Activated CD8-positive, alpha-beta T cell treated with anti-CD3 and anti-CD28 coated beads, Interleukin-2, amount 10 ng/mL, durations not matched to agents 7 days and 5 days (primary cell): ENCODE measurements around the gene COPE. TPM values are rescaled to one million over a fixed set of nuclear protein-coding genes. Genes with fewer than 3 reads are reported as not detected.

Experiments used
- ATAC-seq: fragments of 150-1000 bp; cut with Tn5 transposase; one replicate; pipeline ENCODE4 v1.10.0; 2021; ENCODE audit warnings: moderate library complexity
- CTCF ChIA-PET: fragments of 350-600 bp; sonication (Branson Sonifier 250); formaldehyde crosslinking; loops from one replicate; lab custom pipeline; 2021; ENCODE audit warnings: antibody characterized with exemption; lab: Charles Lee
- POLR2A ChIA-PET: fragments of 350-600 bp; sonication (Branson Sonifier 250); formaldehyde crosslinking; loops from one replicate; lab custom pipeline; 2021; ENCODE audit warnings: antibody characterized with exemption; lab: Charles Lee
- DNase-seq: peaks from one replicate; pipeline ENCODE4 v3.0.0-alpha.2; 2020
- H3K27ac Mint-ChIP-seq: one replicate; pipeline ENCODE4 v1.8.0; 2021; ENCODE audit warnings: mild to moderate bottlenecking, mixed read lengths
- H3K27me3 Mint-ChIP-seq: one replicate; pipeline ENCODE4 v1.8.0; 2021; ENCODE audit warnings: low read depth, mixed read lengths
- H3K36me3 Mint-ChIP-seq: one replicate; pipeline ENCODE4 v1.8.0; 2021; ENCODE audit warnings: low read depth, mixed read lengths
- H3K4me1 Mint-ChIP-seq: one replicate; pipeline ENCODE4 v1.8.0; 2021; ENCODE audit warnings: low read depth, mixed read lengths
- H3K4me3 Mint-ChIP-seq: one replicate; pipeline ENCODE4 v1.8.0; 2021; ENCODE audit warnings: mild to moderate bottlenecking, mixed read lengths
- H3K9me3 Mint-ChIP-seq: one replicate; pipeline ENCODE4 v1.8.0; 2022; ENCODE audit warnings: mixed read lengths; ENCODE audit not compliant: insufficient read depth
- total RNA-seq, 2 experiments: library from RNA; stranded (reverse); gene quantifications; one replicate each; pipeline ENCODE4 v1.2.3, GENCODE V29; 2021

Gene COPE
- total RNA-seq, 2 experiments from 2014 or later, result 248 to 264 TPM

DNA sequence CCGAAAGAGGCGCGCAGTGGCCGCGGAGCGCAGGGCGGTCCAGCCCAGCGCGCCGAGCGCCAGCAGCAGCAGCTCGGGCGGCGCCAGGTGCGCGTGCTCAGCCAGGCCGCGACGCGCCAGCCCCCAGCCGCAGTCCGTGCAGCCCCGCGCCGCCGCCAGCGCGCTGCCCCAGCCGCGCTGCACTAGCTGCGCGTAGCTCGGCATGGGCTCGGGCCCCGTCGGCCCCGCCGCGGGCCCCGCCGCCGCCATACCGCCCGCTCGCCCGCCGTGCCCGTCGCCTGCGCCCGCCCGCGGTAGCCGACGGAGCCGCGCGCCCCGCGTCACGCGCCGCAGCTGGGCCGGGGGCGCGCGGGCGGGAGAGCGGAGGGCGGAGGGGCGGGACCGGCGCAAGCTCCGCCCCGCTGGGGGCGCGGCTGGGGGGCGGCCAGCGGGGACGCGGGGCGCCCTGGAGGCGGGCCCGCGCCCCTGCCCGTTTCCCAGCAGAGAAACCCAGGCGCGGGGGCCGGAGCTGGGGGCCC is 23.3 kb downstream of the COPE start, which contains the start of gene CERS1:
CERS1 (minus strand) TSS at position 335 of the 518 bp plus-strand sequence; CDS start at position 249, 86 bp downstream.
- Mint-ChIP-seq H3K36me3 (peaks cover 2% of the 10 kb centered on the region), H3K4me1 (peaks cover 12% of the 10 kb centered on the region), H3K27me3 (peaks cover 29% of the 10 kb centered on the region), H3K4me3 (no peak within 1 kb of the TSS), H3K27ac (no peak within 1 kb of the TSS), H3K9me3 (no peaks in the 10 kb centered on the region)
- DNase-seq (no peak), ATAC-seq (peak; percentile 44)
- ChIA-PET CTCF (no interaction called here), POLR2A (no interaction called here)

DNA sequence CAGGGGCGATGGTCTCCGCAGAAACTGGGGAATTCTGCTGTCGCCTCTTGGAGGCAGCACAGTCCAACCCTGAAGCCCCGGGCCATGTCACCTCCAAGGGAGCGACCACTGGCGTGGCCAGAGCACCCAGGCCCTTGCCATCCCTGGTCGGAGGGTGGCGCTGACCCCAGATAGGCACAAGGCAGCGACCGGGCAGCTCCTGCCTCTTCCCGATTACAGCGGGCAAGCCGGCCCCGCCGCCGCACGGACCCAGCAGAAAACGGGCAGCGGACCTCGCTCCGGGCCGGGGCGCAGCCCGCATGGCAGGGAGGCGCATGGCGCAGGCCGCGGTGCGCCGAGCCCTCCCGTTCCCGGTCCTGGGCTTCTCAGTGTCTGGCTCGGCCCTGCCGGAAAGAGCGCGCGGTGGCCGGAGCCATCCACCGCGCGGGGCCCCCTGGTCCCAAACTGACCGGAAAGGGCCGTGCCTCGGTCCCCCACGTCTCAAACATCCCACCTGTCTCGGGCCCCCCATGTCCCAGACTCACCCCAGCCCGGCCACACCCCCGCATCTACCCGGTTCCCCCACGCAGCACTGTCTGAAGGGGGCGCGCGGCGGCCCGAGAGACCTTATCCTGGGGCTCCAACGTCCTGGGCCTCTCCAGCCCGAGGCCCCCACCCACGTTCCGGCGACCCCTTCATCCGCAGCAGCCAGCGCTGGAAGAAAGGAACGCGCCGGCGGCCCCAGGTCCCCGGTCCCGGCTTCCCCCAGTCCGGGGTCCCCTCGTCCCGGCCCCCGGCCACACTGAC is 24.0 kb downstream of the COPE start:
- peaks cover 29% of the 10 kb centered on the region for H3K27me3 Mint-ChIP-seq
- CTCF ChIA-PET, result no interaction called here
- ATAC-seq (no peak), DNase-seq (no peak)
- no peaks in the 10 kb centered on the region for H3K9me3 Mint-ChIP-seq
- peaks cover 2% of the 10 kb centered on the region for H3K36me3 Mint-ChIP-seq
- peaks cover 12% of the 10 kb centered on the region for H3K4me1 Mint-ChIP-seq
- POLR2A ChIA-PET, result no interaction called here
- no peak overlapping the region for H3K27ac Mint-ChIP-seq
- H3K4me3 Mint-ChIP-seq, result no peak overlapping the region

DNA sequence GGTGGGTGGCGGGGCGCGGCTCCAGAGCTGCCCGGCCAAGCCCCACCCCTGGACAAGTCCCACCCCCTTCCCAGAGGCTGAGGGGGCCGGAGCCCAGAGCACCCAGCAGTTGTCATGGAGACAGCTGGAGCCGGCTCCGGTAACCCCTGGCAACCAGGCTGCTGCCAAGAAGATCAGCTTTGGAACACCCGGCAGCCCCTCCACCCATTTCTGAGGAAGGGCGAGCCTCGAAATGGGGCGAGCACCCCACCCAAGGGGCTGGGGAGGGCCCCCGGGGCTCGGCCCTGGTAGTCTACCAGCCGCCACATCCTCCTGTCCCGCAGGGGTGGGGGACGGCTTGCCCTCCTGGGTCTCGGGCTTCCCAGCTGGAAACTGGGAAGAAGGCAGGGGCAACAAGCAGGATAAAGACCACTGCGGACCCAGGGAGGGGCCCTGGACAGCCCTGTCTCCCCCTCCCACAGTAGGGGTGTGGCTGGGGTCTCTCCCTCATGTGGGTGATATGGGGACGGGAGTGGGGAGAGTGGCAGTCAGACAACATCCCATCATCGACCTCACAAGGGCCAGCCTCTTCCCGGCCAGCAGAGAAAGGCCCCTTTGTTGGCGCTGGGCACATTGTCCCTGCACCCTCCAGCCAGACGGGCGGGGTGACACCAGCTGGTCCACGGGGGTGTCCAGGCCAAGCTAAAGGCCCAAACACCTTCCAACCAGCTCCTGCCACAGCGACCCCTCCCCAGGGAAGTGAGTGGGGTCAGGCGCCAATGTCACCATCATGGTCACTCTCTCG is 24.7 kb downstream of the COPE start:
- no peak for DNase-seq

DNA sequence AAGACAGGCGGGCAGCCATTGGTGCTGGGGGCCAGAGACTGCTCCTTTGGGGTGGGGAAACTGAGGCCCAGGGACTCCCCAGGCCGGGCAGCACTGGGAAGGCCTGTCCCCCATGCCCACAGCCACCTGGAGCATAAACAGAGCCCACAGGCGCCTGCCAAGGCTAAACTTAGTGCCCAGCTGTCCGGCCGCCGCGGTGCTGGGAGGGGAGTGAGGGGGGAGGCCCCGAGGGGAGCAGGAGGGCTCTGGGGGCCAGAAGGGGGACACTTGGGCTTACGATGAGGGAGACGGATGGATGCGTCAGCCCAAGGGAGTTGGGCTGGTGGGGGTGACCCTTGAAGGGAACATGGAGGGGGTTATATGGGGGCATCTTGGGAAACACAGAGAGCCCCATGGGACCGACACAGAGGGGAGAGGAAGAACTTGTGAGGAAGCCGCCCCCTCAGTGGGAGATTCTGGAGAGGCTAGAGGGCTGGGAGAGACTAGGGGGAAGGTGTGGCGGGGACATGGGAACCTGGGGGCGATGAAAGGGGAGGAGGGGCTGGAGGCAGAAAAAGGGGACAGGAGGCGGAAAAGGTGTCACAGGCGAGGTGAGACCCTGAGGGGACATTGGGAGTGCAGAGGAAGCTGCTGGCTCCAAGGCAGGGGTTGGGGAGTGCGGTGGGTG is 25.5 kb downstream of the COPE start:
- no peak for DNase-seq
- POLR2A ChIA-PET, result no interaction called here
- peaks cover 12% of the 10 kb centered on the region for H3K4me1 Mint-ChIP-seq
- peaks cover 35% of the 10 kb centered on the region for H3K27me3 Mint-ChIP-seq
- ATAC-seq, result no peak
- CTCF ChIA-PET, result no interaction called here
- no peak overlapping the region for H3K4me3 Mint-ChIP-seq
- H3K27ac Mint-ChIP-seq, result no peak overlapping the region
- H3K36me3 Mint-ChIP-seq, result peaks cover 2% of the 10 kb centered on the region
- H3K9me3 Mint-ChIP-seq, result no peaks in the 10 kb centered on the region

More for the DNA sequence above, 24.7 kb downstream of the COPE start:
- no peak overlapping the region for H3K27ac Mint-ChIP-seq
- ATAC-seq, result no peak
- no peaks in the 10 kb centered on the region for H3K9me3 Mint-ChIP-seq
- peaks cover 33% of the 10 kb centered on the region for H3K27me3 Mint-ChIP-seq
- H3K4me1 Mint-ChIP-seq, result peaks cover 12% of the 10 kb centered on the region
- no peak overlapping the region for H3K4me3 Mint-ChIP-seq
- H3K36me3 Mint-ChIP-seq, result peaks cover 2% of the 10 kb centered on the region
- ChIA-PET CTCF (no interaction called here), POLR2A (no interaction called here)

DNA sequence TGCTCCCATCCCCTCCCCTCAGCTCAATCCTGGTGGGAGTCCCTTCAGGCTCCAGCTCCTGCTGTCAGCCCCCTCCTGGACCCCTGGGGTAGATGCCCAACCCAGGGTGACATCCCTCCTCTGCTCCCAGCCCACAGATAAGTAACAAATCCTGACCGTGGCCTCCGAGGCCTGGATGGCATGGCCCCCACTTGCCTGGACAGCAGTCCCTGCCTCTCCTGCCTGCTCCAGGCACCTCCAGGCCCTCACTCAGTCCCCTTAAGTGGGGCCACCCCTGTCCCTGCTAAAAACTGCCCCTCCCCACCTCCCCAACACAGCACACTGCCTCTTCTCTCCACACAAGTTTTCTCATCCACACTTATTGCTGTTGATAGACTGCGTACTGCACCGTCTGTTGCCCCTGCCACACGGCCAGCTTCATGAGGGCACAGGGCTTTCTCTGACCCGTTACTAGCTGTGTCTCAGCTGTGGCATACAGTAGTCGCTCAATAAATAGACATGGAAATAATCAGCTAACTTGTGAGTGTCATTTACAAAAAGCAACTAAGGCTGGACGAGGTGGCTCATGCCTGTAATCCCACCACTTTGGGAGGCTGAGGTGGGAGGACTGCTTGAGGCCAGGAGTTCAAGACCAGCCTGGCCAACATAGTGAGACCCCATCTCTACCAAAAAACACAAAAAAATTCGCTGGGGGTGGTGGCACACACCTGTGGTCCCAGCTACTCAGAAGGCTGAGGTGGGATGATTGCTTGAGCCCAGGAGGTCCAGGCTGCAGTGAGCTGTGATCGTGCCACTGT is 29.0 kb downstream of the COPE start:
- Mint-ChIP-seq H3K27ac (no peak overlapping the region), H3K4me1 (no peaks in the 10 kb centered on the region)
- CTCF ChIA-PET, result no interaction called here

DNA sequence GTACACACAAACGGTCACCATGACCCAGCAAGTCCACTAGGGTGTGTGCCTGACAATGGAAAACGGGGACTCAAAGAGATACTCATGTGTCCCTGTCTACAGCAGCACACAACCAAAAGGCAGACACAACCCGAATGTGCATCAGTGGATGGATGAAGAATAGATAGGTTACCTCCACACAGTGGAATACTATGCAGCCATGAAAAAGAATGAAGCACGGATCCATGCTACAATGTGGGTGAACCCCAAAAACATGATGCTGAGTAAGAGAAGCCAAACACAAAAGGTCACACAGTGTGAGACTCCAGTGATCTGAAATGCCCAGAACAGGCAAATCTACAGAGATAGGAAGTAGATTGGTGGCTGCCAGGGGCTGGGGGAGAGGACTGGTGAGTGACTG is 32.2 kb downstream of the COPE start:
- no peaks in the 10 kb centered on the region for H3K9me3 Mint-ChIP-seq
- H3K27ac Mint-ChIP-seq, result no peak overlapping the region
- DNase-seq (no peak), ATAC-seq (no peak)
- ChIA-PET POLR2A (no interaction called here), CTCF (no interaction called here)
- H3K36me3 Mint-ChIP-seq, result no peaks in the 10 kb centered on the region
- H3K27me3 Mint-ChIP-seq, result peaks cover 6% of the 10 kb centered on the region
- H3K4me1 Mint-ChIP-seq, result no peaks in the 10 kb centered on the region
- no peak overlapping the region for H3K4me3 Mint-ChIP-seq

More for the DNA sequence above, 29.0 kb downstream of the COPE start:
- DNase-seq (no peak), ATAC-seq (no peak)
- POLR2A ChIA-PET, result interaction anchor here (0.6 kb wide), 1 partner anchor 471 kb away, joined by 3 read pairs; the partner anchor contains the start of gene SSBP4
- no peaks in the 10 kb centered on the region for H3K36me3 Mint-ChIP-seq
- no peak overlapping the region for H3K4me3 Mint-ChIP-seq
- no peaks in the 10 kb centered on the region for H3K9me3 Mint-ChIP-seq
- peaks cover 18% of the 10 kb centered on the region for H3K27me3 Mint-ChIP-seq

DNA sequence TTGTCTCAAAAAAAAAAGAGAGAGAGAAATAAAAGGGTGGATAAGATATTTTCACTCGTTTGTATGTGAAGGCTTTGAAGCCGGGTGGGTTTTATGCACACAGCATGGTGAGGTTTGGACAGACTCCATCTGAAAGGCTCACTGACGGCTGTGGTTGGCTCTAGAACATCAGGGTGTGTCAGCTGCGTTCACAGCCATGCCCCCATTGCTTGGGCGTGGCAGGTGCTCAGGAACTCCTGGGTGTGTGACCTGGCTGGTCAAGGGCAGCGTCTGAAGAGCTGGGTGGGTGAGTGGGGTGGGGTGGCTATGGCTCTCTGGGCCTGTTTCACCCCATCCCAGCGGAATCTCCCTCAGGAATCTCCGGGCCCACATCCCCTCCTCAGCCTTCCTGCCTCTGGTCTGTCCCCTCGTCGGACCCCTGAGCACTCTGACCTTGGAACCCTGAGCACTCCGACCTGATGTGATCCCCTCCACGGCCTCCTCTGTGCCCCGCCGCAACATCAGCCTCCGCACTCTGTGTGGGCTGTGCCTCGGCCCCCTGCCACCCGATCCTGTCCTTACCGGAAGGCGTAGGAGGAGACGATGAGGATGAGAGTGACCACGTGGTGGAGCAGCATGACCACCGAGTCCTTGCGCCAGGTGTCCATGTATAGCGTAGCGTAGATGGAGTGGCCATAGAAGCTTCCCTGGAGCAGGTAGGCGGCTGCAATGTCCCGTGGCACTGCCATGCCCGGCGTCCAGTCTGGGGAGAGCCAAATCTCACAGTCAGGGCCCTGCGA is 35.5 kb downstream of the COPE start:
- ChIA-PET CTCF (no interaction called here), POLR2A (no interaction called here)
- DNase-seq, result no peak
- ATAC-seq, result no peak
- no peaks in the 10 kb centered on the region for H3K9me3 Mint-ChIP-seq
- H3K4me3 Mint-ChIP-seq, result no peak overlapping the region
- H3K36me3 Mint-ChIP-seq, result no peaks in the 10 kb centered on the region
- no peaks in the 10 kb centered on the region for H3K4me1 Mint-ChIP-seq
- no peaks in the 10 kb centered on the region for H3K27me3 Mint-ChIP-seq
- H3K27ac Mint-ChIP-seq, result no peak overlapping the region

DNA sequence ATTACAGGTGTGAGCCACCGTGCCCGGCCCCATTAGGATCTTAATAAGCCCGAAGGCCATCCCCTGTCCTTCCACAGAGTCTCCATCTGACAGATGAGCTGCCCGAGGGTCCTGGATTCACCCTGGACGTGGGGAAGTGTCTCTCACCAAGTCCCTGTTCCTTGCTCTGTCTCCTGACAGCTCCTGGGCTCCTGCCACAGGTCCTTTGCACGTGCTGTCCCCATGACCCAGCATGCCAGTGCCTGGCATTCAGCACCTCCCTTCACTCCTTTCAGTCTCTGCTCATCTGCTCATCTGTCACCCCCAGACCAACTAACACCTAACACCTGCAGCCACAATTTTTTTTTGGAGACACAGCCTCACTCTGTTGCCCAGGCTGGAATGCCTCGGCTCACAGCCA is 37.7 kb downstream of the COPE start:
- Mint-ChIP-seq H3K27me3 (no peaks in the 10 kb centered on the region), H3K4me1 (no peaks in the 10 kb centered on the region), H3K9me3 (no peaks in the 10 kb centered on the region), H3K27ac (no peak overlapping the region), H3K36me3 (no peaks in the 10 kb centered on the region), H3K4me3 (no peak overlapping the region)
- ChIA-PET POLR2A (no interaction called here), CTCF (no interaction called here)
- DNase-seq (no peak), ATAC-seq (no peak)

DNA sequence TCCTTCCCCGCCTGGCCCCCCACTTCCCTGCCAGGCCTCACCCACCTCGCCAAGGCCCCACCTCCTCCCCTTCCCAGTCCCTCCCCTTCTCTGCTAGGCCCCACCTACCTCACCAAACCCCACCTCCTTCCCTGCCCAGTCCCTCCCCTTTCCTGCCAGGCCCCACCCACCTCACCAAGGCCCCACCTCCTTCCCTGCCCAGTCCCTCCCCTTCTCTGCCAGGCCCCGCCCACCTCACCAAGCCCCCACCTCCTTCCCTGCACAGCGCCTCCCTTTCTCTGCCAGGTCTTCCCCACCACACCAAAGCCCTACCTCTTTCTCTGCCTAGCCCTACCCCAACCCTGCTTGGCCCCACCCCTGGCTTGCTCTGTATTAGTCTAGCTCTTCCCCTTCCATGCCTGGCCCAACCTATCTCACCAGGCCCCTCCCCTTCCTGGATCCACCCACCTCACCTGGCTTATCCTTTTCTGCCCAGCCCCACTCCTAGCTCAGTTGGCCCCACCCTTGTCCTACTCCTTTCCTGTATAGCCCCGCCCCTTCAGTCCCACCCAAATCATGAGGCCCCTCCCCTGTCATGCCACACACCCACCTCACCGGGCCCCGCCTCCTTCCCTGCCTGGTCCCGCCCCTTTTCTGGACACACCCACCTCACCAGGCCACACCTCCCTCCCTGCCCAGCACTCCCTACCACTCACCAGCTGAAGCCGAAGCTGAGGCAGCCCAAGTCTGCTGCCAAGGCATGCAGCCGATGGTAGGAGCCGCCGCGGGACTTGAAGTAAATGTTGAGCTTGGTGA is 39.4 kb downstream of the COPE start:
- CTCF ChIA-PET, result no interaction called here
- DNase-seq (peak; percentile 46), ATAC-seq (peak; percentile 73)
- H3K9me3 Mint-ChIP-seq, result no peaks in the 10 kb centered on the region
- H3K27ac Mint-ChIP-seq, result no peak overlapping the region
- POLR2A ChIA-PET, result no interaction called here
- H3K36me3 Mint-ChIP-seq, result no peaks in the 10 kb centered on the region
- H3K27me3 Mint-ChIP-seq, result no peaks in the 10 kb centered on the region
- no peak overlapping the region for H3K4me3 Mint-ChIP-seq
- no peaks in the 10 kb centered on the region for H3K4me1 Mint-ChIP-seq

DNA sequence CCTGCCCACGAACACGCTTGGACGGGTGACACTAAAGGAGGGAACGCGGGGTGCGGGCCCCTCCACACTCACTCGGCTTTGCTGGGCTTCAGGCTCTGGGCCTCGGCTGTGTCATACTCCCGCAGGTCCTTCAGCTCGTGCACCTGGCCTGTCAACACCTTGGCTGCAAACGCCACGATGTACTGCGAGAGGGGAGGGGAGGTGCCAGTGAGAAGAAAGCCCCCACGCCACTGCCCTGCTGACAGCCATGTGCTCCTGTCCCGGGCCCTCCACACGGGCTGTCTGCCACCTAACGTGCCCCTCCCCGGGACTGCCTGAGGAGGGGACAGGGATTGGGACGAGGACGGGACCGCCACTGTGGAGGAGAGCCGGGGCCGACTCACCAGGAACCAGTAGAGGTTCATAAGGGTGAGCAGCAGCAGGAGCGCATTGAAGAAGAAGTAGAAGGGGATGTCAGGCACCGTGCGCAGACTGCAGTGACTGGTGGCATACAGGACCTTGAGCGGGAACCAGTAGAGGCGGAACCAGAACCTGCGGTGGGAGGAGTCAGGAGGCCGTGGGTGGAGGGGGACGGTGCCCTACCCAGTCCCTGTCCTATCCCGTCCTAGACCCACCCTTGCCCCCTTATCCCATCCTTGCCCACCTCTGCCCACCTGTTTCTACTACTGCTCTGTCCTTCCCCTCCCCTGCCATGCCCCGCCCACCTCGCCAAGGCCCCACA is 40.2 kb downstream of the COPE start:
- DNase-seq (no peak), ATAC-seq (peak; percentile 25)
- Mint-ChIP-seq H3K27ac (no peak overlapping the region), H3K27me3 (no peaks in the 10 kb centered on the region), H3K4me1 (no peaks in the 10 kb centered on the region), H3K9me3 (no peaks in the 10 kb centered on the region), H3K4me3 (no peak overlapping the region), H3K36me3 (no peaks in the 10 kb centered on the region)
- POLR2A ChIA-PET, result no interaction called here
- CTCF ChIA-PET, result no interaction called here
